ENCODE results near the gene ZBED3.

DNA sequence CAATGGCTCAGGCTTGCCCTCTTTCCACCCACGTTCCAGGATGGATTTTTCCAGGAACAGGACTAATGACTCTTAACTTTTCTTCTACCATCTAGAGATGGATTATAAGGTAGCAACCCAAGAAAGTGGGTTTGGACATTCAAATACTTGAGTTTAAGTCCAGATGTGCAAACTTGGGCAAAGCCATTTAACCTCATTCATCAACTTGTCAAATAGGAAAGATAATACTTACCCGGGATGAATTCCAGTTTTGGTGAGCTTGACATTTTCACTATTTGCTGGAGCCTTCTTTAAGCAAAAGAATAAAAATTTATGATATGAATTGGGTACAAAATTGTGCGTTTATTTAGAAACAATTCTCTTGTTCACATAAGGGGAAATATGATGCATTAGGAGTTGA lies 44.3 kb upstream of the ZBED3 start:
- TF ChIP-seq CTCF (IDR thresholded peaks at IDR 0.05; ENCODE audit: low read length) (no peak), EZH2 (optimal IDR thresholded peaks at IDR 0.05; ENCODE audit: low read depth, low read length) (no peak)
